Right atrium auricular region (tissue), 2 donors: ENCODE results near the gene DSTYK. TPM values are rescaled to one million over a fixed set of nuclear protein-coding genes. Genes with fewer than 3 reads are reported as not detected.

Experiments
- DNase-seq: peaks from one replicate; pipeline ENCODE4 v3.0.0-alpha.2; 2019; ENCODE audit warnings: low spot score
- H3K27ac ChIP-seq, 2 donors: fragments of 200-600 bp; sonication (generic); 1 replicate in 1 of 2; 2 replicates in 1 of 2; pipeline ENCODE4 v1.5.1; 2016 to 2019
- H3K27me3 ChIP-seq, 2 donors: fragments of 200-600 bp; sonication (generic); one replicate each; pipeline versions ENCODE4 v1.5.1 to v1.6.0; 2017 to 2019
- H3K36me3 ChIP-seq: fragments of 200-600 bp; sonication (generic); one replicate; pipeline ENCODE4 v1.5.1; 2016
- H3K4me1 ChIP-seq, 2 donors: fragments of 200-600 bp; sonication (generic); one replicate each; pipeline versions ENCODE4 v1.5.1 to v1.6.0; 2017 to 2019
- H3K4me3 ChIP-seq, 2 donors: fragments of 200-600 bp; sonication (generic); 1 replicate in 1 of 2; 2 replicates in 1 of 2; pipeline ENCODE4 v1.5.1; 2017 to 2019; ENCODE audit warnings: mild to moderate bottlenecking in 1 of 2, moderate library complexity in 1 of 2
- H3K9me3 ChIP-seq, 2 donors: fragments of 200-600 bp; sonication (generic); one replicate each; pipeline ENCODE4 v1.5.1; 2019
- CTCF ChIP-seq, 2 donors: fragments of 200-600 bp; sonication (generic); IDR thresholded peaks; one replicate each; pipeline ENCODE4 v1.5.1; 2019; ENCODE audit warnings: antibody characterized with exemption in 2 of 2
- total RNA-seq, 2 donors: library from RNA; depleted of rRNA; stranded (reverse); fragments of >200 nt; gene quantifications; one replicate each; pipeline ENCODE4 v1.1.0, GENCODE V29; 2016

DSTYK gene
- total RNA-seq, 2 donors from 2014 or later, result 6.7 to 8.9 TPM

GRCh38 chr1:205128050-205128449 lies 83.5 kb downstream of the DSTYK start:
- no peaks in the 10 kb centered on the region for H3K36me3 ChIP-seq
- no peak for DNase-seq
- H3K27me3 ChIP-seq, result no peaks in the 10 kb centered on the region
- peaks cover 0 to 2% of the 10 kb centered on the region in 2 donors for H3K4me1 ChIP-seq
- no peak overlapping the region for H3K27ac ChIP-seq
- no peaks in the 10 kb centered on the region for H3K9me3 ChIP-seq
- no peak for TF ChIP-seq CTCF (IDR thresholded peaks at IDR 0.05)
- no peak overlapping the region for H3K4me3 ChIP-seq

- no peak for DNase-seq
- Histone ChIP-seq H3K4me1 (peaks cover 0 to 6% of the 10 kb centered on the region in 2 donors), H3K9me3 (no peaks in the 10 kb centered on the region), H3K4me3 (no peak overlapping the region), H3K27me3 (no peaks in the 10 kb centered on the region), H3K36me3 (no peaks in the 10 kb centered on the region), H3K27ac (no peak overlapping the region)
- TF ChIP-seq CTCF (IDR thresholded peaks at IDR 0.05), result no peak
Measured at GRCh38 chr1:205127646-205128045, 83.9 kb downstream of the DSTYK start.

GRCh38 chr1:205124726-205125125 lies 86.8 kb downstream of the DSTYK start:
- no peak for TF ChIP-seq CTCF (IDR thresholded peaks at IDR 0.05)
- Histone ChIP-seq H3K27me3 (no peaks in the 10 kb centered on the region), H3K9me3 (no peaks in the 10 kb centered on the region), H3K36me3 (no peaks in the 10 kb centered on the region), H3K4me3 (no peak overlapping the region), H3K4me1 (peaks cover 0 to 24% of the 10 kb centered on the region in 2 donors), H3K27ac (no peak overlapping the region)
- no peak for DNase-seq

- no peak for TF ChIP-seq CTCF (IDR thresholded peaks at IDR 0.05)
- Histone ChIP-seq H3K27ac (peak overlapping the region; percentile 88 to 89), H3K4me3 (peak overlapping the region; percentile 78 to 79), H3K4me1 (peaks cover 0 to 31% of the 10 kb centered on the region in 2 donors), H3K27me3 (no peaks in the 10 kb centered on the region), H3K36me3 (peaks cover 6% of the 10 kb centered on the region), H3K9me3 (no peaks in the 10 kb centered on the region)
- DNase-seq, result no peak
Measured at GRCh38 chr1:205122489-205122882, 89.0 kb downstream of the DSTYK start.

GRCh38 chr1:205121660-205122488 lies 89.6 kb downstream of the DSTYK start, which contains the start of gene RBBP5:
TSS of gene RBBP5 (minus strand) at chr1:205121978. CDS start at chr1:205121873, 105 bp downstream.
- no peaks in the 10 kb centered on the region for H3K9me3 ChIP-seq
- H3K27ac ChIP-seq, result peak within 1 kb of the TSS; percentile 88 to 89
- H3K4me3 ChIP-seq, result peak within 1 kb of the TSS; percentile 78 to 79
- no peaks in the 10 kb centered on the region for H3K27me3 ChIP-seq
- peaks cover 0 to 31% of the 10 kb centered on the region in 2 donors for H3K4me1 ChIP-seq
- DNase-seq, result peak; percentile 97
- H3K36me3 ChIP-seq, result peaks cover 6% of the 10 kb centered on the region
- TF ChIP-seq CTCF (IDR thresholded peaks at IDR 0.05), result peak; percentile 44 to 79
